ENCODE results near the gene HIVEP1. TPM values are rescaled to one million over a fixed set of nuclear protein-coding genes. Genes with fewer than 3 reads are reported as not detected.

Gene HIVEP1
- total RNA-seq, 8 experiments from 2014 or later: 15.0 to 54.8 (median 16.5) TPM

GRCh38 chr6:12190252-12190651 is 178.1 kb downstream of the HIVEP1 start:
- in situ Hi-C loops (cut with MboI; ENCODE audit: low pct_unique_long_range_greater_than_20kb in 2 of 9, low sequenced_read_pairs in 9 of 9, unreplicated experiment in 9 of 9): no loop called here
- Histone ChIP-seq H3K27ac (no peak overlapping the region), H3K4me3 (no peak overlapping the region), H3K4me1 (replicated peaks in 1 of 2) (no peaks in the 10 kb centered on the region)
- WGBS, 10 experiments: 54 to 94% (median 76%) methylated on average over 3 to 7 of the region's 7 CpGs; no CpG with 5 or more reads in 1 of the 10 experiments
- no peak for ATAC-seq (replicated peaks in 6 of 8)

GRCh38 chr6:12196326-12196936 is 184.3 kb downstream of the HIVEP1 start:
- peak in 4 of 8 experiments; percentile 13 to 62 (median 37) for ATAC-seq (replicated peaks in 6 of 8)
- WGBS, 10 experiments: 20 to 93% (median 68%) methylated on average over 1 to 5 of the region's 6 CpGs; no CpG with 5 or more reads in 1 of the 10 experiments
- Histone ChIP-seq H3K27ac (no peak overlapping the region), H3K4me1 (replicated peaks in 1 of 2) (peaks cover 0 to 4% of the 10 kb centered on the region in 2 donors), H3K4me3 (no peak overlapping the region)
- in situ Hi-C loops (cut with MboI; ENCODE audit: low pct_unique_long_range_greater_than_20kb in 2 of 9, low sequenced_read_pairs in 9 of 9, unreplicated experiment in 9 of 9): no loop called here

- H3K4me1 ChIP-seq (replicated peaks in 1 of 2): peaks cover 0 to 4% of the 10 kb centered on the region in 2 donors
- no peak for ATAC-seq (replicated peaks in 6 of 8)
- in situ Hi-C loops (cut with MboI; ENCODE audit: low pct_unique_long_range_greater_than_20kb in 2 of 9, low sequenced_read_pairs in 9 of 9, unreplicated experiment in 9 of 9): no loop called here
- H3K27ac ChIP-seq: no peak overlapping the region
- 67 to 100% (median 91%) methylated on average over 1 to 3 of the region's 3 CpGs; no CpG with 5 or more reads in 2 of the 10 experiments for WGBS, 10 experiments
- H3K4me3 ChIP-seq: no peak overlapping the region
These were observed 186.7 kb downstream of the HIVEP1 start for GRCh38 chr6:12198851-12199250.

GRCh38 chr6:12200015-12200564 is 188.0 kb downstream of the HIVEP1 start:
- in situ Hi-C loops (cut with MboI; ENCODE audit: low pct_unique_long_range_greater_than_20kb in 2 of 9, low sequenced_read_pairs in 9 of 9, unreplicated experiment in 9 of 9): no loop called here
- H3K4me3 ChIP-seq: no peak overlapping the region
- peak overlapping the region in 1 of 2 donors; percentile 45 for H3K27ac ChIP-seq
- peak in 5 of 8 experiments; percentile 60 to 94 (median 65) for ATAC-seq (replicated peaks in 6 of 8)
- WGBS, 10 experiments: 0 to 100% (median 88%) methylated on average over 1 to 2 of the region's 3 CpGs; no CpG with 5 or more reads in 2 of the 10 experiments
- H3K4me1 ChIP-seq (replicated peaks in 1 of 2): peaks cover 0 to 4% of the 10 kb centered on the region in 2 donors

GRCh38 chr6:12200761-12201160 is 188.6 kb downstream of the HIVEP1 start:
- Histone ChIP-seq H3K27ac (no peak overlapping the region), H3K4me1 (replicated peaks in 1 of 2) (peaks cover 0 to 4% of the 10 kb centered on the region in 2 donors), H3K4me3 (no peak overlapping the region)
- ATAC-seq (replicated peaks in 6 of 8): no peak
- in situ Hi-C loops (cut with MboI; ENCODE audit: low pct_unique_long_range_greater_than_20kb in 2 of 9, low sequenced_read_pairs in 9 of 9, unreplicated experiment in 9 of 9): no loop called here
- WGBS, 10 experiments: 20 to 100% (median 92%) methylated on average over 1 of the region's 1 CpG; no CpG with 5 or more reads in 2 of the 10 experiments

- peaks cover 0 to 4% of the 10 kb centered on the region in 2 donors for H3K4me1 ChIP-seq (replicated peaks in 1 of 2)
- 37 to 100% (median 59%) methylated on average over 1 to 6 of the region's 6 CpGs; no CpG with 5 or more reads in 2 of the 10 experiments for WGBS, 10 experiments
- in situ Hi-C loops (cut with MboI; ENCODE audit: low pct_unique_long_range_greater_than_20kb in 2 of 9, low sequenced_read_pairs in 9 of 9, unreplicated experiment in 9 of 9): no loop called here
- ATAC-seq (replicated peaks in 6 of 8): no peak
- no peak overlapping the region for H3K4me3 ChIP-seq
- no peak overlapping the region for H3K27ac ChIP-seq
These were observed 190.9 kb downstream of the HIVEP1 start for GRCh38 chr6:12203001-12203400.

- peak in 2 of 8 experiments; percentile 33 to 39 for ATAC-seq (replicated peaks in 6 of 8)
- Histone ChIP-seq H3K4me3 (no peak overlapping the region), H3K27ac (no peak overlapping the region), H3K4me1 (replicated peaks in 1 of 2) (peaks cover 0 to 5% of the 10 kb centered on the region in 2 donors)
- 0 to 100% (median 92%) methylated on average over 1 to 8 of the region's 8 CpGs; no CpG with 5 or more reads in 2 of the 10 experiments for WGBS, 10 experiments
- in situ Hi-C loops (cut with MboI; ENCODE audit: low pct_unique_long_range_greater_than_20kb in 2 of 9, low sequenced_read_pairs in 9 of 9, unreplicated experiment in 9 of 9): no loop called here
These were observed 196.1 kb downstream of the HIVEP1 start for GRCh38 chr6:12208190-12208589.

- 50 to 100% (median 99%) methylated on average over 1 to 4 of the region's 4 CpGs; no CpG with 5 or more reads in 2 of the 10 experiments for WGBS, 10 experiments
- H3K4me1 ChIP-seq (replicated peaks in 1 of 2): peaks cover 0 to 5% of the 10 kb centered on the region in 2 donors
- H3K27ac ChIP-seq: no peak overlapping the region
- in situ Hi-C loops (cut with MboI; ENCODE audit: low pct_unique_long_range_greater_than_20kb in 2 of 9, low sequenced_read_pairs in 9 of 9, unreplicated experiment in 9 of 9): no loop called here
- no peak overlapping the region for H3K4me3 ChIP-seq
- ATAC-seq (replicated peaks in 6 of 8): no peak
These were observed 196.6 kb downstream of the HIVEP1 start for GRCh38 chr6:12208673-12209072.

Other genes starting within 250 kb of the HIVEP1 start
- gene ADTRP, start 233.5 kb upstream of the HIVEP1 start, total RNA-seq: 1 to 10 TPM in 2 of 8 experiments, under 1 TPM in 3, not detected in 3; 0.23 to 4.1 (median 0.52) TPM